Measurements from ENCODE around the gene COL24A1. TPM values are rescaled to one million over a fixed set of nuclear protein-coding genes. Genes with fewer than 3 reads are reported as not detected.
"Not testable (repeated sequence)": the region's sequence is repeated elsewhere in the genome, so short reads cannot be mapped to it uniquely, and the experiment has no call there.

COL24A1 gene
- total and polyA plus RNA-seq, 4 experiments from 2014 or later: 0.09 to 0.14 TPM; not detected in 2

DNA sequence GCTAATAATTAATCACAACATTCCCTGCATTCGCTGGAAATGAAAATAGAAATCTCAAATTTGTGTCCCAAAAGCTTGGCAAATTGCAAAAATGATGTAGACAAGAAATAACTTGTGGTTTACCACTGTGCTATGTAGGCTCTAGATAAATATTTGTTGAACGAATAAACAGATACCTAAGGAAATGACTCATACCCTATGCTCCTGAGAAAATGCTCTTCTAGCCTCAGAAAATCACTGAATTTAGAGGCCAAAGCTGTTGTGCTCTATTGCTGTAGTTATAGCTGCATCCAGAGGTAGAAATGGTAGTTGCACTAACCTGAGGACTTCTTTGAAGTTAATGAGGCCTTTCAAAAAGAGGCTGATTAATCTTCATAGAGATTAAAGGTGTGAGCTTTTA, 306.3 kb downstream of the COL24A1 start:
- H3K9me3 ChIP-seq (ENCODE audit: control insufficient read depth in 1 of 2, low read length in 2 of 2): no peaks in the 10 kb centered on the region
- DNase-seq: no peak
- intact Hi-C loops (cut with micrococcal nuclease): no loop called here
- H3K4me1 ChIP-seq (ENCODE audit: insufficient read depth, low read length): no peaks in the 10 kb centered on the region
- no peaks in the 10 kb centered on the region for H3K36me3 ChIP-seq (ENCODE audit: insufficient read depth, low read length)
- Mint-ChIP-seq H3K27ac (no peak overlapping the region), H3K36me3 (no peaks in the 10 kb centered on the region), H3K27me3 (no peaks in the 10 kb centered on the region), H3K4me3 (no peak overlapping the region), H3K9me3 (peaks cover 0 to 2% (median 0%) of the 10 kb centered on the region in 8 donors), H3K4me1 (no peaks in the 10 kb centered on the region)
- no peak overlapping the region for H3K4me3 ChIP-seq (ENCODE audit: low read length in 2 of 2)
- no peaks in the 10 kb centered on the region for H3K27me3 ChIP-seq (ENCODE audit: insufficient read depth, low read length)
- ChIA-PET POLR2A (ENCODE audit: partially characterized antibody) (no interaction called here), CTCF (ENCODE audit: partially characterized antibody) (no interaction called here)
- H3K27ac ChIP-seq (ENCODE audit: low read depth, low read length): no peak overlapping the region

DNA sequence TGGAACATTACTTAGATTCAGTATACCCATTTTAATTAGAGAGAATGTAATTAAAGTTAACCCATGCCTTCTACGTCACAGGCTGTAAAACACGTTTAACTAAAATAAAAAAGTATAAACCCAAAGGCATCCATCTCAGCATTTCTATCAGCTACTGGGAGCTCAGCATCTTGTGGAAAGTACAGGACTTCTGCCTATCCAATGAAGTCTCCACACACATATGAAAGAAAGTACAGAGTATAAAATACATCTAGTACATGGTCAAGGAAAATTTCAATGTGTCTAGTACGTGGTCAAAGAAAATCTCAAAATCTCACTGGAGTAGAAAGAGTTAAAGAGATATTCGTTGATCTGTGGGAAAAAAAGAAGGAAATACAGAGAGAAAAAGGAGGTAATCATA, 306.9 kb downstream of the COL24A1 start:
- H3K36me3 ChIP-seq (ENCODE audit: insufficient read depth, low read length): no peaks in the 10 kb centered on the region
- Mint-ChIP-seq H3K27ac (no peak overlapping the region), H3K4me3 (no peak overlapping the region), H3K27me3 (no peaks in the 10 kb centered on the region), H3K4me1 (no peaks in the 10 kb centered on the region), H3K9me3 (no peaks in the 10 kb centered on the region), H3K36me3 (no peaks in the 10 kb centered on the region)
- no peak overlapping the region for H3K4me3 ChIP-seq (ENCODE audit: low read length in 2 of 2)
- no peak for DNase-seq
- POLR2A ChIA-PET (ENCODE audit: partially characterized antibody): no interaction called here
- H3K4me1 ChIP-seq (ENCODE audit: insufficient read depth, low read length): no peaks in the 10 kb centered on the region
- no peaks in the 10 kb centered on the region for H3K9me3 ChIP-seq (ENCODE audit: control insufficient read depth in 1 of 2, low read length in 2 of 2)
- intact Hi-C loops (cut with micrococcal nuclease): no loop called here
- CTCF ChIA-PET (ENCODE audit: partially characterized antibody): no interaction called here
- no peak overlapping the region for H3K27ac ChIP-seq (ENCODE audit: low read depth, low read length)
- no peaks in the 10 kb centered on the region for H3K27me3 ChIP-seq (ENCODE audit: insufficient read depth, low read length)

DNA sequence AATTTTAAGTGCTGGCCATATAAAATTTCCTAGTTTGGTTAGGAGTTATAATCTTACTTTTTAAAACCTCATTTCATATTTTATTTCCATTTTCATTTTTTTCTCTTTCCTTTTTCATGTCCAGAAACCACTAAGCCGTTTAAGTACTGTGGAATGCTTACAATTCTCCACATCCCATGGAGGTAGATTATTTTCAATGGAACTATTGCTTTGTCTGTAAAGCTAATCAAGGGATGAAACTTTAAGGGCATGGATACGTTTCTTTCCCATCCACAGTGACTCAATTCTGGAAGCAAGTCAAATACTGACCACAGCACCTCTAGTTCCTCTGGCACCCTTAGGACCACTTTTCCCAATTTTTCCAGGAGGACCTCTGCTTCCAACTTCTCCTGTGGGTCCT, 309.2 kb downstream of the COL24A1 start:
- CTCF ChIA-PET (ENCODE audit: partially characterized antibody): no interaction called here
- H3K4me1 ChIP-seq (ENCODE audit: insufficient read depth, low read length): no peaks in the 10 kb centered on the region

DNA sequence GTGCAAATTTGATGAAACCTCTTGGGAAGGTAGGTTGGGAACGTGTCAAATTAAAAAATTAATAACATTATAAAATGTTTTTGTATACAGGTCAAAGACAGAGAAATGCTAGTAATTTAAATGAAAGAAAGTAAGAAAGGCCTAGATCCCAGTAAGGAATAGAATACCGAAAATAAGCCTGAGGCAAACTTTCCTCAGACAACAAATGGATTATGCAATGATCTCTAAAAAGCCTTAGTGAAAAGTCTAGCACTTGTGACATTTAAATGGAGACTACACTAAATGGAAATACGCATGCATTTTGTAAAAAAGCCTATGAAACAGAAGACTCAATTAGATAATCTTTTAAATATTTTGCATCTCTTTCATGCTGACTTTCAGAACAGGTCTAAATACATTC, 309.9 kb downstream of the COL24A1 start:
- Histone ChIP-seq H3K9me3 (ENCODE audit: control insufficient read depth in 1 of 2, low read length in 2 of 2) (no peaks in the 10 kb centered on the region), H3K4me3 (ENCODE audit: low read length in 2 of 2) (no peak overlapping the region), H3K27ac (ENCODE audit: low read depth, low read length) (no peak overlapping the region), H3K4me1 (ENCODE audit: insufficient read depth, low read length) (no peaks in the 10 kb centered on the region), H3K36me3 (ENCODE audit: insufficient read depth, low read length) (no peaks in the 10 kb centered on the region), H3K27me3 (ENCODE audit: insufficient read depth, low read length) (no peaks in the 10 kb centered on the region)
- POLR2A ChIA-PET (ENCODE audit: partially characterized antibody): no interaction called here
- Mint-ChIP-seq H3K36me3 (no peaks in the 10 kb centered on the region), H3K4me3 (no peak overlapping the region), H3K9me3 (no peaks in the 10 kb centered on the region), H3K27me3 (no peaks in the 10 kb centered on the region), H3K4me1 (no peaks in the 10 kb centered on the region), H3K27ac (no peak overlapping the region)
- CTCF ChIA-PET (ENCODE audit: partially characterized antibody): no interaction called here
- DNase-seq: no peak
- intact Hi-C loops (cut with micrococcal nuclease): no loop called here

More for the DNA sequence above, 309.2 kb downstream of the COL24A1 start:
- no peaks in the 10 kb centered on the region for H3K9me3 Mint-ChIP-seq
- no peaks in the 10 kb centered on the region for H3K27me3 Mint-ChIP-seq
- H3K4me3 Mint-ChIP-seq: no peak overlapping the region
- H3K4me1 Mint-ChIP-seq: no peaks in the 10 kb centered on the region
- intact Hi-C loops (cut with micrococcal nuclease): no loop called here
- H3K27ac ChIP-seq (ENCODE audit: low read depth, low read length): no peak overlapping the region
- H3K4me3 ChIP-seq (ENCODE audit: low read length in 2 of 2): no peak overlapping the region
- H3K36me3 Mint-ChIP-seq: no peaks in the 10 kb centered on the region
- no peak for DNase-seq
- H3K36me3 ChIP-seq (ENCODE audit: insufficient read depth, low read length): no peaks in the 10 kb centered on the region
- no peaks in the 10 kb centered on the region for H3K9me3 ChIP-seq (ENCODE audit: control insufficient read depth in 1 of 2, low read length in 2 of 2)
- POLR2A ChIA-PET (ENCODE audit: partially characterized antibody): no interaction called here
- no peaks in the 10 kb centered on the region for H3K27me3 ChIP-seq (ENCODE audit: insufficient read depth, low read length)
- H3K27ac Mint-ChIP-seq: no peak overlapping the region

DNA sequence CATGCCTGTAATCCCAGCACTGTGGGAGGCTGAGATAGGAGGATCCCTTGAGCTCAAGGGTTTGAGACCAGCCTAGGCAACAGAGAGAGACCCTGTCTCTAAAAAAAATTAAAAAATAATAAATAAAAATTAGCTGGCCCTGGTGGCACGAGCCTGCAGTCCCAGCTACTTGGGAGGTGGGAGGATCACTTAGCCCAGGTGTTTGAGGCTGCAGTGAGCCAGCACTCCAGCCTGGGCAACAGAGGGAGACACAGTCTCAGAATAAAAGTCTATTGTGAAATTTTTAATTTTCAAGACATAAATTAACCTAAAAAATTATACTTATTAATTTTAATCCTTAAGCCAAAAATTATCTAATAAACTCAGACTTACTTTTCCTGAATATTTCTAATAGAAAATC, 317.1 kb downstream of the COL24A1 start:
- Histone ChIP-seq H3K4me3 (ENCODE audit: low read length in 2 of 2) (no peak overlapping the region), H3K27ac (ENCODE audit: low read depth, low read length) (no peak overlapping the region), H3K4me1 (ENCODE audit: insufficient read depth, low read length) (no peaks in the 10 kb centered on the region), H3K27me3 (ENCODE audit: insufficient read depth, low read length) (no peaks in the 10 kb centered on the region), H3K36me3 (ENCODE audit: insufficient read depth, low read length) (no peaks in the 10 kb centered on the region), H3K9me3 (ENCODE audit: control insufficient read depth in 1 of 2, low read length in 2 of 2) (no peaks in the 10 kb centered on the region)
- DNase-seq: no peak
- Mint-ChIP-seq H3K4me3 (no peak overlapping the region), H3K27ac (no peak overlapping the region), H3K27me3 (peaks cover 0 to 3% of the 10 kb centered on the region in 2 donors), H3K9me3 (no peaks in the 10 kb centered on the region), H3K4me1 (no peaks in the 10 kb centered on the region), H3K36me3 (no peaks in the 10 kb centered on the region)
- intact Hi-C loops (cut with micrococcal nuclease): no loop called here
- ChIA-PET POLR2A (ENCODE audit: partially characterized antibody) (no interaction called here), CTCF (ENCODE audit: partially characterized antibody) (no interaction called here)

DNA sequence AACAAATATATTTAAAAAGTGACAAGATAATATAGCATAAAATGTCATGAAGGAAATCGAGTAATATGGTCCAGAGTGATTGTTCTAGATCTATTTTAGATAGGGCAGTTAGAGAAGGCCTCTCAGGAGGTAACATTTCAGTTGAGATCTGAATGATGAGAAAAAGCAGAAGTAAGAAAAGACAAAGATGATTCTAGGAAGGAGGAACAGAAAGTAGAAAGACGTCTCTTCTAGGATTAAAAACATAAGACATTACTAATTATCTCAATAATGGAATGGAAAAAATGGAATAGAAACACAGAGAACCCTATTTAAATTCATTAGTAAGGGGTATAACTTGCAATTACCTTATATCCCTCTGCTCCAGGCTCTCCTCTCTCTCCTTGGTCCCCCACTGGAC, 318.3 kb downstream of the COL24A1 start:
- Mint-ChIP-seq H3K27me3 (peaks cover 3% of the 10 kb centered on the region in 2 donors), H3K4me3 (no peak overlapping the region), H3K9me3 (peaks cover 0 to 2% (median 0%) of the 10 kb centered on the region in 8 donors), H3K4me1 (no peaks in the 10 kb centered on the region), H3K36me3 (no peaks in the 10 kb centered on the region), H3K27ac (no peak overlapping the region)
- POLR2A ChIA-PET (ENCODE audit: partially characterized antibody): no interaction called here
- CTCF ChIA-PET (ENCODE audit: partially characterized antibody): no interaction called here
- DNase-seq: no peak
- Histone ChIP-seq H3K4me3 (ENCODE audit: low read length in 2 of 2) (no peak overlapping the region), H3K27ac (ENCODE audit: low read depth, low read length) (no peak overlapping the region), H3K9me3 (ENCODE audit: control insufficient read depth in 1 of 2, low read length in 2 of 2) (no peaks in the 10 kb centered on the region), H3K4me1 (ENCODE audit: insufficient read depth, low read length) (no peaks in the 10 kb centered on the region), H3K36me3 (ENCODE audit: insufficient read depth, low read length) (no peaks in the 10 kb centered on the region), H3K27me3 (ENCODE audit: insufficient read depth, low read length) (no peaks in the 10 kb centered on the region)
- intact Hi-C loops (cut with micrococcal nuclease): no loop called here

DNA sequence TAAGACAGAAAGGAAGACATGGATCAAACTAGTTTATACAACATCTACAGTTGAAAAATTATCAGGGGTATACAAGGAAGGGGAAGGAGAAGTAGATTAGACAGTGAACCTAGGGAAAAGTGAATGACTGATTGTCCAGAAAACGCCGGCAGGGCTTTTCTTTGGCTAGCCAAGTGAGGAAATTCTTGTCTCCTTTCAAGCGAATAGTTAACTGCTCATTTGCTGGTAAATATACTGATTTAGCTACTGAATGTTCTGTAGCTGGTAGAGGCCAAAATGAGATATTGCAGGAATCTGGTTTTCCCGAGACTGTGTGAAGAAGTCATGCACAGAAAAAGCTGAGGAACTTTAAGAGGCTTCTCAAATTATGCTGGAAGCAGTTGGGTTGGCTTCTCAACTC, 319.8 kb downstream of the COL24A1 start:
- Mint-ChIP-seq H3K4me3 (no peak overlapping the region), H3K4me1 (no peaks in the 10 kb centered on the region)
- no peak for DNase-seq

DNA sequence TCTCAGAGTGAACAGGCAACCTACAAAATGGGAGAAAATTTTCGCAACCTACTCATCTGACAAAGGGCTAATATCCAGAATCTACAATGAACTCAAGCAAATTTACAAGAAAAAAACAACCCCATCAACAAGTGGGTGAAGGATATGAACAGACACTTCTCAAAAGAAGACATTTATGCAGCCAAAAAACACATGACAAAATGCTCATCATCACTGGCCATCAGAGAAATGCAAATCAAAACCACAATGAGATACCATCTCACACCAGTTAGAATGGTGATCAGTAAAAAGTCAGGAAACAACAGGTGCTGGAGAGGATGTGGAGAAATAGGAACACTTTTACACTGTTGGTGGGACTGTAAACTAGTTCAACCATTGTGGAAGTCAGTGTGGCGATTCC, 323.4 kb downstream of the COL24A1 start:
- intact Hi-C loops (cut with micrococcal nuclease); DNase-seq; H3K9me3 ChIP-seq (ENCODE audit: control insufficient read depth in 1 of 2, low read length in 2 of 2); H3K27ac ChIP-seq (ENCODE audit: low read depth, low read length); POLR2A ChIA-PET (ENCODE audit: partially characterized antibody); H3K4me3 ChIP-seq (ENCODE audit: low read length in 2 of 2); H3K36me3 ChIP-seq (ENCODE audit: insufficient read depth, low read length); H3K4me1 Mint-ChIP-seq; H3K27me3 Mint-ChIP-seq; H3K27ac Mint-ChIP-seq; CTCF ChIA-PET (ENCODE audit: partially characterized antibody); H3K36me3 Mint-ChIP-seq; H3K4me1 ChIP-seq (ENCODE audit: insufficient read depth, low read length); H3K27me3 ChIP-seq (ENCODE audit: insufficient read depth, low read length); H3K4me3 Mint-ChIP-seq: not testable (repeated sequence)
- H3K9me3 Mint-ChIP-seq: peaks cover 2 to 16% (median 8%) of the 10 kb centered on the region in 8 donors

More for the DNA sequence above, 319.8 kb downstream of the COL24A1 start:
- Histone ChIP-seq H3K4me1 (ENCODE audit: insufficient read depth, low read length) (no peaks in the 10 kb centered on the region), H3K27me3 (ENCODE audit: insufficient read depth, low read length) (no peaks in the 10 kb centered on the region), H3K4me3 (ENCODE audit: low read length in 2 of 2) (no peak overlapping the region), H3K9me3 (ENCODE audit: control insufficient read depth in 1 of 2, low read length in 2 of 2) (no peaks in the 10 kb centered on the region), H3K27ac (ENCODE audit: low read depth, low read length) (no peak overlapping the region), H3K36me3 (ENCODE audit: insufficient read depth, low read length) (no peaks in the 10 kb centered on the region)
- no peaks in the 10 kb centered on the region for H3K36me3 Mint-ChIP-seq
- H3K27ac Mint-ChIP-seq: no peak overlapping the region
- intact Hi-C loops (cut with micrococcal nuclease): no loop called here
- ChIA-PET CTCF (ENCODE audit: partially characterized antibody) (no interaction called here), POLR2A (ENCODE audit: partially characterized antibody) (no interaction called here)
- H3K27me3 Mint-ChIP-seq: peaks cover 3% of the 10 kb centered on the region in 2 donors
- peaks cover 0 to 2% (median 0%) of the 10 kb centered on the region in 8 donors for H3K9me3 Mint-ChIP-seq

All from CD4-positive, alpha-beta memory T cell (primary cell).